Hepatocyte (in vitro differentiated cells): ENCODE measurements around the gene THEM5. TPM values are rescaled to one million over a fixed set of nuclear protein-coding genes. Genes with fewer than 3 reads are reported as not detected.

ENCODE experiments used
- DNase-seq: peaks from one replicate; pipeline ENCODE4 v3.0.0-alpha.2; 2016; ENCODE audit warnings: low spot score
- H2AFZ ChIP-seq: fragments of 200-600 bp; sonication (generic); 2 replicates; pipeline ENCODE4 v1.6.0; 2016; ENCODE audit warnings: antibody characterized with exemption, mild to moderate bottlenecking
- H3K27ac ChIP-seq: fragments of 200-600 bp; sonication (generic); 2 replicates; pipeline ENCODE4 v1.5.1; 2016; ENCODE audit warnings: mild to moderate bottlenecking
- H3K27me3 ChIP-seq: fragments of 200-600 bp; sonication (generic); 2 replicates; pipeline ENCODE4 v1.6.1; 2016
- H3K36me3 ChIP-seq: fragments of 200-600 bp; sonication (generic); replicated peaks from 2 replicates; pipeline ENCODE4 v1.5.1; 2016; ENCODE audit warnings: low read depth; ENCODE audit not compliant: insufficient read depth
- H3K4me1 ChIP-seq: fragments of 200-600 bp; sonication (generic); 2 replicates; pipeline ENCODE4 v1.5.1; 2016; ENCODE audit warnings: mild to moderate bottlenecking, moderate library complexity; ENCODE audit not compliant: insufficient read depth
- H3K4me2 ChIP-seq: fragments of 200-600 bp; sonication (generic); 2 replicates; pipeline ENCODE4 v1.6.0; 2016
- H3K4me3 ChIP-seq: fragments of 200-600 bp; sonication (generic); 2 replicates; pipeline ENCODE4 v1.5.1; 2016; ENCODE audit warnings: mild to moderate bottlenecking
- H3K79me2 ChIP-seq: fragments of 200-600 bp; sonication (generic); 2 replicates; pipeline ENCODE4 v1.6.0; 2017; ENCODE audit warnings: mild to moderate bottlenecking
- H3K9me2 ChIP-seq: fragments of 200-600 bp; sonication (generic); replicated peaks from 2 replicates; pipeline ENCODE4 v1.6.0; 2017; ENCODE audit warnings: mild to moderate bottlenecking; ENCODE audit not compliant: insufficient read depth
- H3K9me3 ChIP-seq: fragments of 200-600 bp; sonication (generic); 2 replicates; pipeline ENCODE4 v1.5.1; 2016; ENCODE audit warnings: low read depth, mild to moderate bottlenecking
- H4K20me1 ChIP-seq: fragments of 200-600 bp; sonication (generic); 2 replicates; pipeline ENCODE4 v1.6.0; 2016; ENCODE audit warnings: mild to moderate bottlenecking; ENCODE audit not compliant: insufficient read depth, poor library complexity, severe bottlenecking
- EZH2 ChIP-seq: fragments of 200-600 bp; sonication (generic); IDR thresholded peaks from 2 replicates; pipeline ENCODE4 v1.6.1; 2016; ENCODE audit warnings: antibody characterized with exemption, mild to moderate bottlenecking, borderline replicate concordance
- EZH2phosphoT487 ChIP-seq: fragments of 200-600 bp; sonication (generic); IDR thresholded peaks from one replicate; pipeline ENCODE4 v1.6.1; 2018; ENCODE audit warnings: antibody characterized with exemption, mild to moderate bottlenecking, low read depth, moderate library complexity; ENCODE audit not compliant: unreplicated experiment, severe bottlenecking
- WGBS: methylation state at CpG from one replicate; pipeline ENCODE4 v1.1.6; 2016; ENCODE audit warnings: low lambda C conversion rate; ENCODE audit errors: missing lambda C conversion rate; 5-methylcytosine and 5-hydroxymethylcytosine counted together
- polyA plus RNA-seq: library from polyadenylated mRNA; unstranded; fragments of >200 nt; fragmentation: Nextera tagmentation; extraction: Ambion mirVana; gene quantifications from 2 replicates; pipeline ENCODE4 v1.2.1, GENCODE V29; 2016
- total RNA-seq: library from RNA; depleted of rRNA; stranded (reverse); fragments of >200 nt; gene quantifications from 2 replicates; pipeline ENCODE4 v1.2.3, GENCODE V29; 2014
- TF ChIP-seq, protein P1 (sequence below): fragments of 200-600 bp; sonication (generic); IDR thresholded peaks from 2 replicates; pipeline ENCODE4 v1.5.1; 2016; ENCODE audit warnings: antibody characterized with exemption, mild to moderate bottlenecking; ENCODE audit not compliant: poor library complexity

THEM5 gene
- total and polyA plus RNA-seq, 2 experiments from 2014 or later = 0.21 TPM; not detected in 1

DNA sequence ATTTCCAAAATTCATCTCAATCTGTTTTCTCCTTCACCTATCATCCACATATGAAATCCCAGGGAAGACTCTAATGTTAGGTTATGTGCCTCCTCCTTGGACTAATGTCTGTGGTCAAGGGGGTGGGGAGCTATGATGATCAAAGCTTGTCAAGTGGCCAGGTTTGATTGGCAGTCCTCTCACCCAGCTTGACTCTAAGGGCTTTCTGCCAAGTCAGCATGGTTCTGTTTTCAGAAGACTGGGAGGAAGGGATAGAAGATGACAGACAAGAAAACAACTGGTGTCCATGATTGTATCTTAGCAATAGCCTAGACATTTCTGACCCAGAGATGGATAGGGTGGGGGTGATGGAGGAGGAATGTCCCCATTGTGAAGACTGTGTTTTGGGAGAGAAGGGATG, 9.1 kb upstream of the THEM5 start:
- no peak for TF ChIP-seq EZH2phosphoT487
- no peak overlapping the region for H3K4me3 ChIP-seq
- no peak overlapping the region for H2AFZ ChIP-seq
- no peaks in the 10 kb centered on the region for H3K4me1 ChIP-seq
- H3K9me2 ChIP-seq = no peaks in the 10 kb centered on the region
- no peaks in the 10 kb centered on the region for H3K79me2 ChIP-seq
- H3K4me2 ChIP-seq = no peak overlapping the region
- H3K9me3 ChIP-seq = no peaks in the 10 kb centered on the region
- no peak for DNase-seq
- H3K27me3 ChIP-seq = no peaks in the 10 kb centered on the region
- no peak overlapping the region for H3K27ac ChIP-seq
- no peaks in the 10 kb centered on the region for H3K36me3 ChIP-seq
- H4K20me1 ChIP-seq = no peaks in the 10 kb centered on the region

GRCh38 chr1:151860504-151861187, 7.1 kb upstream of the THEM5 start:
- Histone ChIP-seq H3K4me1 (no peaks in the 10 kb centered on the region), H3K36me3 (no peaks in the 10 kb centered on the region), H3K79me2 (no peaks in the 10 kb centered on the region), H3K9me3 (no peaks in the 10 kb centered on the region), H2AFZ (no peak overlapping the region), H4K20me1 (no peaks in the 10 kb centered on the region), H3K27ac (no peak overlapping the region), H3K27me3 (no peaks in the 10 kb centered on the region), H3K4me3 (no peak overlapping the region), H3K9me2 (no peaks in the 10 kb centered on the region), H3K4me2 (no peak overlapping the region)
- WGBS = 69% methylated on average over 7 of the region's 7 CpGs
- DNase-seq = no peak
- TF ChIP-seq EZH2 = no peak
- no peak for TF ChIP-seq EZH2phosphoT487
- TF ChIP-seq, protein P1, sequence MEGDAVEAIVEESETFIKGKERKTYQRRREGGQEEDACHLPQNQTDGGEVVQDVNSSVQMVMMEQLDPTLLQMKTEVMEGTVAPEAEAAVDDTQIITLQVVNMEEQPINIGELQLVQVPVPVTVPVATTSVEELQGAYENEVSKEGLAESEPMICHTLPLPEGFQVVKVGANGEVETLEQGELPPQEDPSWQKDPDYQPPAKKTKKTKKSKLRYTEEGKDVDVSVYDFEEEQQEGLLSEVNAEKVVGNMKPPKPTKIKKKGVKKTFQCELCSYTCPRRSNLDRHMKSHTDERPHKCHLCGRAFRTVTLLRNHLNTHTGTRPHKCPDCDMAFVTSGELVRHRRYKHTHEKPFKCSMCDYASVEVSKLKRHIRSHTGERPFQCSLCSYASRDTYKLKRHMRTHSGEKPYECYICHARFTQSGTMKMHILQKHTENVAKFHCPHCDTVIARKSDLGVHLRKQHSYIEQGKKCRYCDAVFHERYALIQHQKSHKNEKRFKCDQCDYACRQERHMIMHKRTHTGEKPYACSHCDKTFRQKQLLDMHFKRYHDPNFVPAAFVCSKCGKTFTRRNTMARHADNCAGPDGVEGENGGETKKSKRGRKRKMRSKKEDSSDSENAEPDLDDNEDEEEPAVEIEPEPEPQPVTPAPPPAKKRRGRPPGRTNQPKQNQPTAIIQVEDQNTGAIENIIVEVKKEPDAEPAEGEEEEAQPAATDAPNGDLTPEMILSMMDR = no peak

DNA sequence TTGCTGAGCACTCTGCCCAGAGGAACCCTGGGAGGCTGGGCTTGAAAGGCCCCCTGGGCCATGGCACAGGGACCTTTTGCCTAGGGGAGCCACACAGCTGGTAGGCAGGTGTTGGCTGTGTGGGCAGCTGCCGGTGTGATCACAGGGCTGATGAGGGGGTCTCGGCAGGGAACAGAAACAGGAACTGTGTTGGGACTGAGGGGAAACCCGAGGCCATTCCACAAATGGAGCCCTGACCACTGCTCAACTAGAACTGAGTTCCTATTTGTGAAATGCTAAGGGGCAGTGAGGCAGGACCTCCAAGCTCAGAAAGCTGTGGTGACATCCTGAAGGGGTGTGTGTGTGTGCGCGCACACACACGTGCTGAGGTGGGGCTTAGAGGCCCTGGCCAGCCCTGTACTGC, 6.4 kb upstream of the THEM5 start:
- Histone ChIP-seq H3K36me3 (no peaks in the 10 kb centered on the region), H3K9me2 (no peaks in the 10 kb centered on the region), H3K27me3 (no peaks in the 10 kb centered on the region), H3K79me2 (no peaks in the 10 kb centered on the region), H2AFZ (no peak overlapping the region), H3K4me2 (no peak overlapping the region), H3K4me1 (no peaks in the 10 kb centered on the region), H3K9me3 (no peaks in the 10 kb centered on the region), H3K4me3 (no peak overlapping the region), H4K20me1 (no peaks in the 10 kb centered on the region), H3K27ac (no peak overlapping the region)
- WGBS = 83% methylated on average over 6 of the region's 6 CpGs
- no peak for DNase-seq
- no peak for TF ChIP-seq EZH2
- no peak for TF ChIP-seq EZH2phosphoT487

DNA sequence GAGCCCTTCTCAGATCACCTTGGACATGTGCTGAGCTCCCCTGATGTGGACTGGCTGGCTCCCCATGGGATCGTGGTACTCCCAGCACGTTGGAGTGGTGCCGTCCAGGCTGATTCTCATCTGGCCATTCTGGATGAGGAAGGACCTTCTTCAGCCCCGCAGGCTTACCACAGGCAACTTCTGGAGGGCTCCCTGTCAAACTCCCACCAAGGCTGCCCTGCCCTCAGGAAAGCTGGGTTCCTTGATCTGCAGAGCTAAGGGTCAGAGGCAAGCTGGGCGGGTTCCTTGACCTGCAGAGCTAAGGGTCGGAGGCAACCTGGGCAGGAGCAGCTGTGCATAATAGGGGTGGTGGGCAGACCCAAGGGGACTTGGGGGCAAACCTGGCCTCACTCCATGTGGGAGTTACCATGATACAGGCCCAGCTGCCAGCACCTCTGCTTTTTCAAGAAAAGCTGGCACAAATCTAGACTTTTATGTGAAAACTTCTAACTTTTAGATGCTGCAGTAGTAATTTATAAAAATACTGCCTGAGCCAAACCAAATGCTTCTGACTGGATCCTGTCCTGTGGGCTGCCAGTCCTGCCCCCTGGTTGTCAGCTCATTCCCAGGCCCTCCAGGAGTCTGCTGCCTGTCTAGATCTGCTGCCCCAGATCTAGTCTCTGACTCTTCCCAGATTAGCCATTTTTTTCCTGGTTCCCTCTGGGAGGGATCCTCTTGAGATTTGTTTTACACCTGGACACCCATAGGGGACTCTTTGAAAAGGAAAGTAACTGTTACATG, 5.6 kb upstream of the THEM5 start:
- Histone ChIP-seq H3K27me3 (no peaks in the 10 kb centered on the region), H2AFZ (no peak overlapping the region), H3K4me1 (no peaks in the 10 kb centered on the region), H3K9me2 (no peaks in the 10 kb centered on the region), H3K36me3 (no peaks in the 10 kb centered on the region), H3K27ac (no peak overlapping the region), H4K20me1 (no peaks in the 10 kb centered on the region), H3K4me2 (no peak overlapping the region), H3K79me2 (no peaks in the 10 kb centered on the region), H3K9me3 (no peaks in the 10 kb centered on the region), H3K4me3 (no peak overlapping the region)
- 89% methylated on average over 6 of the region's 6 CpGs for WGBS
- TF ChIP-seq, protein P1 = no peak
- TF ChIP-seq EZH2 (no peak), EZH2phosphoT487 (no peak)
- no peak for DNase-seq
